ENCODE measurements around the gene PODXL2. TPM values are rescaled to one million over a fixed set of nuclear protein-coding genes. Genes with fewer than 3 reads are reported as not detected.

The PODXL2 gene
- total RNA-seq: 10 to 100 TPM; 11.9 to 52.4 (median 24.3) TPM
- 10 to 100 TPM; 17.0 to 28.7 (median 22.5) TPM for polyA plus RNA-seq
- long read RNA-seq, donor 1, partial matches to known transcripts: 0 of 1 reads
- long read RNA-seq, donor 1, other reads (novel, unspliced or antisense): 0 of 1 reads
- long read RNA-seq, donor 2, partial matches to known transcripts: 0 of 1 reads
- long read RNA-seq, donor 2, other reads (novel, unspliced or antisense): 0 of 1 reads
- long read RNA-seq, donor 3, partial matches to known transcripts: 0 of 2 reads
- long read RNA-seq, donor 3, other reads (novel, unspliced or antisense): 0 of 2 reads
- long read RNA-seq, donor 4, partial matches to known transcripts: 1 of 4 reads
- long read RNA-seq, donor 4, other reads (novel, unspliced or antisense): 0 of 4 reads
- long read RNA-seq, donor 5, transcript PODXL2-201 (8 exons, 2,186 nt): major isoform, 253 of 274 reads
- long read RNA-seq, donor 5, partial matches to known transcripts: 11 of 274 reads
- long read RNA-seq, donor 5, other reads (novel, unspliced or antisense): 10 of 274 reads
- long read RNA-seq, donor 6, partial matches to known transcripts: 3 of 3 reads
- long read RNA-seq, donor 6, other reads (novel, unspliced or antisense): 0 of 3 reads
- long read RNA-seq, donor 7, partial matches to known transcripts: 0 of 1 reads
- long read RNA-seq, donor 7, other reads (novel, unspliced or antisense): 0 of 1 reads
- long read RNA-seq, donor 8, partial matches to known transcripts: 0 of 1 reads
- long read RNA-seq, donor 8, other reads (novel, unspliced or antisense): 0 of 1 reads
- long read RNA-seq, donor 9, partial matches to known transcripts: 0 of 1 reads
- long read RNA-seq, donor 9, other reads (novel, unspliced or antisense): 0 of 1 reads
- long read RNA-seq, donor 10: 0 reads

GRCh38 chr3:127628788-127629466 is at the start of gene PODXL2:
Gene PODXL2, plus strand, starts transcription at chr3:127629185. Its CDS starts 35 bp downstream, at chr3:127629220.
- WGBS, 4 donors: 4 to 26% (median 10%) methylated on average over 12 to 105 of the region's 105 CpGs
- peak; percentile 46 to 70 (median 55) for DNase-seq
- Histone ChIP-seq H3K36me3 (replicated peaks in 1 of 2) (no peaks in the 10 kb centered on the region), H3K9me3 (replicated peaks in 1 of 3) (no peaks in the 10 kb centered on the region), H3K4me1 (replicated peaks in 1 of 2) (peaks cover 8 to 11% of the 10 kb centered on the region in 2 donors), H3K27ac (no peak within 1 kb of the TSS), H3K4me3 (peak within 1 kb of the TSS in 2 of 4 donors; percentile 37 to 68), H3K27me3 (no peaks in the 10 kb centered on the region)
- TF ChIP-seq POLR2A (IDR thresholded peaks at IDR 0.05) (no peak), CTCF (IDR thresholded peaks at IDR 0.05) (no peak)
- intact Hi-C loops (cut with DNase I): no loop called here

- Histone ChIP-seq H3K4me3 (no peak overlapping the region), H3K27me3 (no peaks in the 10 kb centered on the region), H3K27ac (no peak overlapping the region), H3K4me1 (replicated peaks in 1 of 2) (peaks cover 0 to 10% of the 10 kb centered on the region in 2 donors), H3K36me3 (replicated peaks in 1 of 2) (peaks cover 0 to 14% of the 10 kb centered on the region in 2 donors), H3K9me3 (replicated peaks in 1 of 3) (no peaks in the 10 kb centered on the region)
- intact Hi-C loops (cut with DNase I): no loop called here
- TF ChIP-seq POLR2A (IDR thresholded peaks at IDR 0.05): no peak
- TF ChIP-seq CTCF (IDR thresholded peaks at IDR 0.05): no peak
- 86 to 90% (median 87%) methylated on average over 5 to 11 of the region's 11 CpGs for WGBS, 4 donors
- no peak for DNase-seq
Observed at GRCh38 chr3:127580327-127581060, 48.5 kb upstream of the PODXL2 start.

GRCh38 chr3:127584734-127585133 is 44.3 kb upstream of the PODXL2 start:
- H3K27ac ChIP-seq: no peak overlapping the region
- no peaks in the 10 kb centered on the region for H3K27me3 ChIP-seq
- 97 to 98% (median 98%) methylated on average over 6 of the region's 6 CpGs for WGBS, 4 donors
- intact Hi-C loops (cut with DNase I): no loop called here
- TF ChIP-seq CTCF (IDR thresholded peaks at IDR 0.05) (no peak), POLR2A (IDR thresholded peaks at IDR 0.05) (no peak)
- H3K4me1 ChIP-seq (replicated peaks in 1 of 2): peaks cover 21 to 43% of the 10 kb centered on the region in 2 donors
- H3K9me3 ChIP-seq (replicated peaks in 1 of 3): no peaks in the 10 kb centered on the region
- DNase-seq: no peak
- no peak overlapping the region for H3K4me3 ChIP-seq
- peaks cover 0 to under 1% of the 10 kb centered on the region in 2 donors for H3K36me3 ChIP-seq (replicated peaks in 1 of 2)

All from adrenal gland (tissue), 19 donors.